Osteocyte (in vitro differentiated cells): ENCODE data around the gene MRPL55. TPM values are rescaled to one million over a fixed set of nuclear protein-coding genes. Genes with fewer than 3 reads are reported as not detected.

Source experiments
- DNase-seq: peaks from one replicate; pipeline ENCODE4 v3.0.0; 2021; ENCODE audit warnings: mixed read lengths; ENCODE audit not compliant: unreplicated experiment; ENCODE audit errors: extremely low spot score
- H3K27ac Mint-ChIP-seq: one replicate; pipeline ENCODE4 v1.8.0; 2021; ENCODE audit warnings: mild to moderate bottlenecking, mixed read lengths; ENCODE audit not compliant: unreplicated experiment
- H3K27me3 Mint-ChIP-seq: one replicate; pipeline ENCODE4 v1.8.0; 2021; ENCODE audit warnings: mixed read lengths; ENCODE audit not compliant: unreplicated experiment
- H3K36me3 Mint-ChIP-seq: one replicate; pipeline ENCODE4 v1.8.0; 2021; ENCODE audit warnings: mixed read lengths; ENCODE audit not compliant: unreplicated experiment
- H3K4me1 Mint-ChIP-seq: one replicate; pipeline ENCODE4 v1.8.0; 2021; ENCODE audit warnings: mixed read lengths; ENCODE audit not compliant: unreplicated experiment
- H3K4me3 Mint-ChIP-seq: one replicate; pipeline ENCODE4 v1.8.0; 2021; ENCODE audit warnings: mild to moderate bottlenecking, moderate library complexity, mixed read lengths; ENCODE audit not compliant: unreplicated experiment
- H3K9me3 Mint-ChIP-seq: one replicate; pipeline ENCODE4 v1.8.0; 2021; ENCODE audit warnings: mixed read lengths; ENCODE audit not compliant: unreplicated experiment
- CTCF ChIP-seq: fragments of 200-600 bp; sonication (generic); IDR thresholded peaks from 2 replicates; pipeline ENCODE4 v1.5.0; 2021; ENCODE audit warnings: antibody characterized with exemption, mild to moderate bottlenecking, moderate library complexity
- total RNA-seq: library from RNA; stranded (reverse); gene quantifications from 2 replicates; pipeline ENCODE4 v1.2.1, GENCODE V29; 2021

The MRPL55 gene
- total RNA-seq, 1 donor from 2014 or later = 46.1 TPM

- no peaks in the 10 kb centered on the region for H3K27me3 Mint-ChIP-seq
- H3K36me3 Mint-ChIP-seq = peaks cover 2% of the 10 kb centered on the region
- no peak overlapping the region for H3K27ac Mint-ChIP-seq
- H3K9me3 Mint-ChIP-seq = no peaks in the 10 kb centered on the region
- H3K4me1 Mint-ChIP-seq = peaks cover 16% of the 10 kb centered on the region
- no peak for DNase-seq
- H3K4me3 Mint-ChIP-seq = no peak overlapping the region
- no peak for TF ChIP-seq CTCF
These were observed 1.5 kb upstream of the MRPL55 start for GRCh38 chr1:228110556-228110955.

DNA sequence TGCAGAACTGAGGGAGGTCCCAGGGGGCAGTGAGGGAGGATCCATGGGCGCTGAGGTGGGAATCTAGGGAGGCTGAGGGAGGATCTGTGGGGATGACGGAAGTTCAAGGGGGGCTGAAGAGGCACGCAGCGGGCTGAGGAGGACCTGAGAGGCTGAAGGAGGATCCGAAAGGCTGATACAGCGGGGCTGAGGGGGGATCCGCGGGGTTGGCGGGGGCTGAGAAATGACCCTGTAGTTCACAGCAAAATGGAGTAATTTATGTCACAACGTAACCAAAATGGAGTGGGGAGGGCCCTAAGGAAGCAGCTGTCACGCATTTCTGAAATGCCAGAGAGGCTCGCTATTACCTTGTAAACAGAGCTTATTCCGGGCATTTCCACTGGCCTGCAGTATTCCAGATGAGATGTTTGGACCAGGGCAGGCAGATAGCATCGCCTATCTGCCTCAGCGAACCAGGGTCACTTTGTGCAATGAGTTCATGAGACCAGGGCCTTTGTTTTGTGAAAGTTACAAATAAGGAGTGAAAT is 926 bp upstream of the MRPL55 start:
- Mint-ChIP-seq H3K27ac (peak overlapping the region; percentile 87), H3K36me3 (peaks cover 2% of the 10 kb centered on the region), H3K4me3 (peak overlapping the region; percentile 89), H3K27me3 (no peaks in the 10 kb centered on the region), H3K9me3 (no peaks in the 10 kb centered on the region), H3K4me1 (peaks cover 16% of the 10 kb centered on the region)
- no peak for DNase-seq
- TF ChIP-seq CTCF = no peak

- peaks cover 2% of the 10 kb centered on the region for H3K36me3 Mint-ChIP-seq
- H3K27ac Mint-ChIP-seq = peak overlapping the region; percentile 87
These were observed 392 bp downstream of the MRPL55 start for GRCh38 chr1:228108742-228109072.

GRCh38 chr1:228108055-228108690 is 926 bp downstream of the MRPL55 start:
- Mint-ChIP-seq H3K27ac (peak overlapping the region; percentile 87), H3K4me3 (peak overlapping the region; percentile 89)
- TF ChIP-seq CTCF = no peak

More at GRCh38 chr1:228108742-228109072, 392 bp downstream of the MRPL55 start:
- Mint-ChIP-seq H3K27me3 (no peaks in the 10 kb centered on the region), H3K4me1 (peaks cover 20% of the 10 kb centered on the region), H3K4me3 (peak overlapping the region; percentile 89), H3K9me3 (no peaks in the 10 kb centered on the region)
- no peak for DNase-seq
- TF ChIP-seq CTCF = no peak

GRCh38 chr1:228107636-228108035 is 1.5 kb downstream of the MRPL55 start:
- peaks cover 2% of the 10 kb centered on the region for H3K36me3 Mint-ChIP-seq
- no peaks in the 10 kb centered on the region for H3K9me3 Mint-ChIP-seq
- H3K27me3 Mint-ChIP-seq = no peaks in the 10 kb centered on the region
- no peak for DNase-seq
- TF ChIP-seq CTCF = no peak
- peaks cover 28% of the 10 kb centered on the region for H3K4me1 Mint-ChIP-seq
- H3K27ac Mint-ChIP-seq = no peak overlapping the region
- peak overlapping the region; percentile 89 for H3K4me3 Mint-ChIP-seq

More at GRCh38 chr1:228108055-228108690, 926 bp downstream of the MRPL55 start:
- no peak for DNase-seq
- Mint-ChIP-seq H3K36me3 (peaks cover 2% of the 10 kb centered on the region), H3K4me1 (peaks cover 26% of the 10 kb centered on the region), H3K27me3 (no peaks in the 10 kb centered on the region), H3K9me3 (no peaks in the 10 kb centered on the region)
